AG04449 (cell line): ENCODE measurements around the gene CASP10.
A peak's percentile ranks its signal among the peaks of the same experiment; 100 is the strongest.

Experiments used
- CTCF ChIA-PET: fragments of 350-600 bp; formaldehyde crosslinking; extraction: SDS; loops from one replicate; lab custom pipeline; 2021; ENCODE audit warnings: antibody characterized with exemption; lab: Yijun Ruan, JAX
- POLR2A ChIA-PET: fragments of 400-600, 350-600 bp; formaldehyde crosslinking; extraction: SDS; loops from one replicate; lab custom pipeline; 2020; ENCODE audit warnings: antibody characterized with exemption, inconsistent platforms; lab: Yijun Ruan, JAX
- DNase-seq: peaks from one replicate; pipeline ENCODE4 v3.0.0-alpha.2; 2010; ENCODE audit warnings: low read depth, low spot score
- H3K4me3 ChIP-seq: 2 replicates; pipeline ENCODE4 v1.5.1; 2011; ENCODE audit warnings: low read depth, mild to moderate bottlenecking, control low read depth, low read length
- TF ChIP-seq, protein P1 (sequence below): IDR thresholded peaks from one replicate; pipeline ENCODE4 v1.5.1; 2011; ENCODE audit warnings: mild to moderate bottlenecking, moderate library complexity, low read length, control low read depth, inconsistent platforms; ENCODE audit not compliant: insufficient read depth; ENCODE audit errors: missing control alignments

The CASP10 gene

GRCh38 chr2:201258666-201259615, 76.0 kb downstream of the CASP10 start:
- no peak for DNase-seq
- H3K4me3 ChIP-seq = peak overlapping the region; percentile 73
- POLR2A ChIA-PET = no interaction called here
- CTCF ChIA-PET = interaction anchor here (0.6 to 2.0 kb wide), 2 partner anchors 24 to 27 kb away, joined by 3 to 7 read pairs; no protein-coding TSS in a partner anchor
- TF ChIP-seq, protein P1, sequence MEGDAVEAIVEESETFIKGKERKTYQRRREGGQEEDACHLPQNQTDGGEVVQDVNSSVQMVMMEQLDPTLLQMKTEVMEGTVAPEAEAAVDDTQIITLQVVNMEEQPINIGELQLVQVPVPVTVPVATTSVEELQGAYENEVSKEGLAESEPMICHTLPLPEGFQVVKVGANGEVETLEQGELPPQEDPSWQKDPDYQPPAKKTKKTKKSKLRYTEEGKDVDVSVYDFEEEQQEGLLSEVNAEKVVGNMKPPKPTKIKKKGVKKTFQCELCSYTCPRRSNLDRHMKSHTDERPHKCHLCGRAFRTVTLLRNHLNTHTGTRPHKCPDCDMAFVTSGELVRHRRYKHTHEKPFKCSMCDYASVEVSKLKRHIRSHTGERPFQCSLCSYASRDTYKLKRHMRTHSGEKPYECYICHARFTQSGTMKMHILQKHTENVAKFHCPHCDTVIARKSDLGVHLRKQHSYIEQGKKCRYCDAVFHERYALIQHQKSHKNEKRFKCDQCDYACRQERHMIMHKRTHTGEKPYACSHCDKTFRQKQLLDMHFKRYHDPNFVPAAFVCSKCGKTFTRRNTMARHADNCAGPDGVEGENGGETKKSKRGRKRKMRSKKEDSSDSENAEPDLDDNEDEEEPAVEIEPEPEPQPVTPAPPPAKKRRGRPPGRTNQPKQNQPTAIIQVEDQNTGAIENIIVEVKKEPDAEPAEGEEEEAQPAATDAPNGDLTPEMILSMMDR = no peak

- POLR2A ChIA-PET = no interaction called here
Observed at GRCh38 chr2:201260302-201260800, 77.4 kb downstream of the CASP10 start, which contains the start of gene CASP8. Gene CASP8 (plus strand): TSS chr2:201260536. CDS start chr2:201266487, 5,951 bp downstream.

DNA sequence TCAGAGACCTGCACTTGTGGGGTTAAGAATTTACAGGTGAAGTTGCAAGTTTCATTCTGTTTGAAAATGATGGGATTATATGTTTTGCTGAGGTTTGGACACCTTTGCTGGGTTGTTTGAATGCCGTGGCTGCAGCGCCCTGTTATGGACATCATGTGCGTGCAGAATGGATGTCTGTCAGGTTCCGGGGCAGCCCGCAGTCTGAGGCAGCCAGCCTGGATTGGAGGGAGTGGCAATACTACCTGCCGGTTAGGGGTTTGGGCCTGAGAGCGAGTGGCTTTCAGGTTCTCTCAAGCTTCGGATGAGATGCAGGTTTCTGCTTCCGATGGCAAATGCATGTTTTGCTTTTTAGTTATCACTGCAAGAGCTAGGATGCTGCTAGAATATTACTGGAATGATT, 78.5 kb downstream of the CASP10 start:
- ChIA-PET POLR2A (no interaction called here), CTCF (no interaction called here)
- TF ChIP-seq, protein P1 = no peak
- no peak for DNase-seq
- no peak overlapping the region for H3K4me3 ChIP-seq

More at GRCh38 chr2:201260302-201260800, 77.4 kb downstream of the CASP10 start, which contains the start of gene CASP8:
- CTCF ChIA-PET = interaction anchor here (2.0 kb wide), 1 partner anchor 28 kb away, joined by 7 read pairs; no protein-coding TSS in a partner anchor
- no peak within 1 kb of the TSS; the same call in 1 of the 2 replicates for H3K4me3 ChIP-seq
- no peak for DNase-seq
- TF ChIP-seq, protein P1 = no peak

DNA sequence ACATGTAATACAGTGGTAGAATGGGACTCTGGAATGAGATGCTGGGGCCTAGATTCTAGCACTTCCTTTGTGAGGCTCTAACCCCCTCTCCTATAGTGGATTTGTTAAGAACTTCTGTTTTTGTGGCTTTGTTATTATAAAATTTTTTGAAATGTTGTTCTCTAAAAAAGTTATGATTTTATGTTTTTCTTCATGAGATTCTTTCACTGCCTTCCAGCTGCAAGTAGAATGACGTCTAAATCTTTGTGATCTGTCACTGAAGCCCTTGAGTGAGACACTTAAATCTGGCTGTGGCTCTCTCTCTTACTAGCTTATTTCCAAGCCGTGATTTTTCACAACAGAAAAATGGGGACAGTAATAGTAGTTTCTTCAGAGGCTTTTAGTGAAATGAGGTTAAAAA, 79.0 kb downstream of the CASP10 start:
- no peak for DNase-seq
- ChIA-PET POLR2A (no interaction called here), CTCF (no interaction called here)
- TF ChIP-seq, protein P1 = no peak
- H3K4me3 ChIP-seq = no peak overlapping the region

GRCh38 chr2:201262718-201263117, 79.8 kb downstream of the CASP10 start:
- DNase-seq = no peak
- TF ChIP-seq, protein P1 = no peak
- ChIA-PET POLR2A (no interaction called here), CTCF (no interaction called here)
- H3K4me3 ChIP-seq = no peak overlapping the region

DNA sequence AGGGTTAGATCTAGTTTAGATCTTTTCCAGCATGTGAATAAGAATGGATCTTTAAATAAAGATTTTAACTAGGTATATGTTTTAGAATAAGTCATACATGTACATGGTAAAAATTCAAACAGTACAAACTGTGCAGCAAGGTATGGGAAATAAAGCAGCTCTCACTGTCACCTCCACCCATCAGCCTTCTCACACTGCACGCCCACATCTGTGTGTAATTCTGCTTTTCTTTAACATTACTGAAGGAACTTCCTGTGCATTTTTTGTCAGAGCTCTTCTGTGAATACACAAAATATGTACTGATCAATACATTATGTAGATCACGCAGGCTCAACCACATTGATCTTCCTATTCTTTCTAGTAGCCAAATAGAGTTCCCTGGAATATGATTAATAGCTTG, 80.8 kb downstream of the CASP10 start:
- POLR2A ChIA-PET = no interaction called here
- TF ChIP-seq, protein P1 = no peak
- H3K4me3 ChIP-seq = no peak overlapping the region
- no peak for DNase-seq
- CTCF ChIA-PET = interaction anchor here (1.5 kb wide), 1 partner anchor 31 kb away, joined by 6 read pairs; no protein-coding TSS in a partner anchor
